Measurements from ENCODE around the gene CYP39A1.

The CYP39A1 gene

DNA sequence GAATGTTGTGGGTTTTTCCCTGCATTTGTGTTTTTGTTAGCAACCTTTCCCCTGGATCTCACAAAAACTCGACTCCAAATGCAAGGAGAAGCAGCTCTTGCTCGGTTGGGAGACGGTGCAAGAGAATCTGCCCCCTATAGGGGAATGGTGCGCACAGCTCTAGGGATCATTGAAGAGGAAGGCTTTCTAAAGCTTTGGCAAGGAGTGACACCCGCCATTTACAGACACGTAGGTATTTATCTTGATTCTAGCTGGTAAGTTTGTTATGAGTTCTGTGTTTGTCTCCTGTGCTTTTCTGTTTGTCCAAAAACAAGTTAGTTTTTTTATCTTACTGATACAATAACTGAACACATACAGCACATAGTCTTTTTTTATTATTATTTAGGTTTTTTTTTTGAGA is 3.2 kb upstream of the CYP39A1 start:
- TF ChIP-seq, protein P1, sequence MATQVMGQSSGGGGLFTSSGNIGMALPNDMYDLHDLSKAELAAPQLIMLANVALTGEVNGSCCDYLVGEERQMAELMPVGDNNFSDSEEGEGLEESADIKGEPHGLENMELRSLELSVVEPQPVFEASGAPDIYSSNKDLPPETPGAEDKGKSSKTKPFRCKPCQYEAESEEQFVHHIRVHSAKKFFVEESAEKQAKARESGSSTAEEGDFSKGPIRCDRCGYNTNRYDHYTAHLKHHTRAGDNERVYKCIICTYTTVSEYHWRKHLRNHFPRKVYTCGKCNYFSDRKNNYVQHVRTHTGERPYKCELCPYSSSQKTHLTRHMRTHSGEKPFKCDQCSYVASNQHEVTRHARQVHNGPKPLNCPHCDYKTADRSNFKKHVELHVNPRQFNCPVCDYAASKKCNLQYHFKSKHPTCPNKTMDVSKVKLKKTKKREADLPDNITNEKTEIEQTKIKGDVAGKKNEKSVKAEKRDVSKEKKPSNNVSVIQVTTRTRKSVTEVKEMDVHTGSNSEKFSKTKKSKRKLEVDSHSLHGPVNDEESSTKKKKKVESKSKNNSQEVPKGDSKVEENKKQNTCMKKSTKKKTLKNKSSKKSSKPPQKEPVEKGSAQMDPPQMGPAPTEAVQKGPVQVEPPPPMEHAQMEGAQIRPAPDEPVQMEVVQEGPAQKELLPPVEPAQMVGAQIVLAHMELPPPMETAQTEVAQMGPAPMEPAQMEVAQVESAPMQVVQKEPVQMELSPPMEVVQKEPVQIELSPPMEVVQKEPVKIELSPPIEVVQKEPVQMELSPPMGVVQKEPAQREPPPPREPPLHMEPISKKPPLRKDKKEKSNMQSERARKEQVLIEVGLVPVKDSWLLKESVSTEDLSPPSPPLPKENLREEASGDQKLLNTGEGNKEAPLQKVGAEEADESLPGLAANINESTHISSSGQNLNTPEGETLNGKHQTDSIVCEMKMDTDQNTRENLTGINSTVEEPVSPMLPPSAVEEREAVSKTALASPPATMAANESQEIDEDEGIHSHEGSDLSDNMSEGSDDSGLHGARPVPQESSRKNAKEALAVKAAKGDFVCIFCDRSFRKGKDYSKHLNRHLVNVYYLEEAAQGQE (IDR thresholded peaks at IDR 0.05; ENCODE audit: insufficient read depth in 1 of 2, low read depth in 2 of 2, low read length in 2 of 2), result no peak
- TF ChIP-seq TAF1 (IDR thresholded peaks at IDR 0.05; ENCODE audit: borderline replicate concordance, insufficient read depth, low read length), result no peak
- TF ChIP-seq FOXP2 (optimal IDR thresholded peaks at IDR 0.05; ENCODE audit: borderline replicate concordance, extremely low read depth, extremely low read length, insufficient read depth), result no peak
- TF ChIP-seq POLR2AphosphoS5 (IDR thresholded peaks at IDR 0.05; ENCODE audit: low read depth, low read length), result no peak

DNA sequence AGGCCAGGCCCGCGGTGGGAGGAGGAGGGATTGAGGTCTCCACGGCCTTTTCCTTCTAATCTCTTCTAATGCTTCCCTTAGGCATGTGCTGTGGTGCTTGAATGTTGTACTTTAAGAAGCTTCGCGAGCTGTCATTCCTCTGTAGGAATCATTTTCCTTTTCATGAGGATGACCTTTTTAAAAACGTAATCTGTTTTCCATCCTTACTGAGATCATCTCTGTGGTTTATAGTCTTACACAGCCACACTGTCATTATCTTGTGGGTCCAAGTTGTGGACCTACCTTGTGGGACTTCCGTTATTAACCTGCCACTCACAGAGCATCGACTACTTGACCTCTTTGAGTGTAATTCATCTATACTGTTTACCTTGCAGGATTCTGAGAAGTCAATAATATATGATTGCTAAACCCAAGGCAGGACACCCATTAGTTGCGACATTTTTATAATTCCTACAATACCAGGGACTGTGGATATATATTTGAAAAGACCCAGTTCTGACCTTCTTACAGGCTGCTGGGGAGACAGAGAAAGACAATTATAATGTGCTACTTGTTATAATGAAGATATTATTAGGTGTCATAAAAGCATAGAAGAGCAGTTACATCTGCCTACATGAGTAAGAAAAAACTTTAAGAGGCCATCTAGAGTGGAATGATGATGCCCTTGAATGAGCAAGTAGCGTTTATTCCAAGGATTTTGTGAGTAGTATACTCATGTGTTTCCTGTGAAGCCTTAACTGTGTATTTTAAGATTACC is 999 bp upstream of the CYP39A1 start:
- TF ChIP-seq TAF1 (IDR thresholded peaks at IDR 0.05; ENCODE audit: borderline replicate concordance, insufficient read depth, low read length) (no peak), SIN3A (IDR thresholded peaks at IDR 0.05; ENCODE audit: borderline replicate concordance, insufficient read depth, low read length) (no peak), POLR2AphosphoS5 (IDR thresholded peaks at IDR 0.05; ENCODE audit: low read depth, low read length) (no peak), FOXP2 (optimal IDR thresholded peaks at IDR 0.05; ENCODE audit: borderline replicate concordance, extremely low read depth, extremely low read length, insufficient read depth) (no peak)
- TF ChIP-seq, protein P1 (IDR thresholded peaks at IDR 0.05; ENCODE audit: insufficient read depth in 1 of 2, low read depth in 2 of 2, low read length in 2 of 2), result no peak

DNA sequence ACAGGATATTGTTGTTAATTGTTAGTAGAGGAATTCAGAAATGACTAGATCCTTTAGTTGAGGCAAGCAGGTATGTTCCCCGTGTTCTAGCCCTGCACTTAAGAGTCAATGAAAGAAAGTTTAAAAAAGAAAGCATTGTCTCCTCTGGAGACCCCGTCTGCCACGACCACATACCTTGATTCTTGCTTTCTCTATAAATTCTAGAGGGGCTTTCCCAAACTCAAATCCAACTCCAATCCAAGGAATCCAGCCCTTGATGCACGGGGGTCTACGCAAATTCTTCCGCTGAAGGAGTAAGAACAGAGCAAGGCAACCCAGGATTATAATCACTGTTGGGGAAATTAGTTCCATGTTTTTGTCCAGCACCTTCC is 401 bp downstream of the CYP39A1 start:
- TF ChIP-seq, protein P1 (IDR thresholded peaks at IDR 0.05; ENCODE audit: insufficient read depth in 1 of 2, low read depth in 2 of 2, low read length in 2 of 2), result no peak

DNA sequence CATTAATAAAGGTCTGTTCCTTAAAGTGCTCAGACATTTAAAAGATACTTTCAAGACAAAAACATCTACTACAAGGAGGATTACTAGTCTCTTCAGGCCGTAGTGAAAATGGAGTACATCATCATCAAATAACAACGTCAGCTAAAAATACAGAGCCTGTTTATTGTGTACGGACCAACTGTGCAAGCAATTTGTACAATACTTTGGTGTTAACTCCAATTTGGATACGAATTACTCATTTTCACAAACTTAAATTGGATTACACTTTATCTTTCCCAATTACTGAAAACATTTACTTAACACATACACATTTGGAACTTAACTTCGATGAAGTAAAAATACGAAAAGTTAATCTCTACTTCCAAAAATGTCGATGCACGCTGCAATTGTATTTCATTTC is 802 bp downstream of the CYP39A1 start:
- no peak for TF ChIP-seq TAF1 (IDR thresholded peaks at IDR 0.05; ENCODE audit: borderline replicate concordance, insufficient read depth, low read length)
- TF ChIP-seq FOXP2 (optimal IDR thresholded peaks at IDR 0.05; ENCODE audit: borderline replicate concordance, extremely low read depth, extremely low read length, insufficient read depth), result no peak
- TF ChIP-seq POLR2AphosphoS5 (IDR thresholded peaks at IDR 0.05; ENCODE audit: low read depth, low read length), result no peak
- TF ChIP-seq, protein P1 (IDR thresholded peaks at IDR 0.05; ENCODE audit: insufficient read depth in 1 of 2, low read depth in 2 of 2, low read length in 2 of 2), result no peak
- no peak for TF ChIP-seq SIN3A (IDR thresholded peaks at IDR 0.05; ENCODE audit: borderline replicate concordance, insufficient read depth, low read length)

DNA sequence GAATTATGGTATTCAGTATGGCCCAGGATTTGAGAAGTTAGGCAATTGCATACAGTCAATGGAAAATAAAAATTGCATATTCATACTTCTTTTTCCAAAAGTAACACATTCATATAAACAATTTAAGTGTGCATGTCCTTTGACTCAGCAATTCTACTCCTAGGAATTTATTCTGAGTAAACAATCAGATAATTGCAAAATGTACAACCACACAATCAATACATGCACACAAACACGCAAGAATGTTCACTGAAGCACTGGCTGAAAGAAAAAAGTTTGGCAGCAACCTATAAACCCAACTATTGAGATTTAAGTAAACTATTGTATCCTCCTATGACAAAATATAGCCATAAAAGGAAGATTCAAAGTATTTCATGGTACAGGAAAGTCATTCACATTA is 1.6 kb downstream of the CYP39A1 start:
- TF ChIP-seq, protein P1 (IDR thresholded peaks at IDR 0.05; ENCODE audit: insufficient read depth in 1 of 2, low read depth in 2 of 2, low read length in 2 of 2), result no peak
